Activated CD8-positive, alpha-beta T cell treated with anti-CD3 and anti-CD28 coated beads for 36 hours (primary cell): ENCODE results near the gene FASTK. TPM values are rescaled to one million over a fixed set of nuclear protein-coding genes. Genes with fewer than 3 reads are reported as not detected.

Experiments used
- ATAC-seq: fragments of 200-7000 bp; cut with Tn5 transposase; one replicate; pipeline ENCODE4 v1.10.0; 2021; ENCODE audit warnings: mild to moderate bottlenecking, moderate library complexity
- CTCF ChIA-PET: fragments of 350-600 bp; sonication (Branson Sonifier 250); formaldehyde crosslinking; loops from one replicate; lab custom pipeline; 2021; ENCODE audit warnings: antibody characterized with exemption; lab: Charles Lee
- POLR2A ChIA-PET: fragments of 350-600 bp; sonication (Branson Sonifier 250); formaldehyde crosslinking; loops from one replicate; lab custom pipeline; 2021; ENCODE audit warnings: antibody characterized with exemption; lab: Charles Lee
- DNase-seq: peaks from one replicate; pipeline ENCODE4 v3.0.0-alpha.2; 2020
- H3K27ac Mint-ChIP-seq: one replicate; pipeline ENCODE4 v1.8.0; 2021; ENCODE audit warnings: mild to moderate bottlenecking, mixed read lengths
- H3K27me3 Mint-ChIP-seq: one replicate; pipeline ENCODE4 v1.8.0; 2021; ENCODE audit warnings: mixed read lengths
- H3K36me3 Mint-ChIP-seq: one replicate; pipeline ENCODE4 v1.8.0; 2021; ENCODE audit warnings: low read depth, mixed read lengths
- H3K4me1 Mint-ChIP-seq: one replicate; pipeline ENCODE4 v1.8.0; 2021; ENCODE audit warnings: low read depth, mixed read lengths
- H3K4me3 Mint-ChIP-seq: one replicate; pipeline ENCODE4 v1.8.0; 2021; ENCODE audit warnings: mild to moderate bottlenecking, moderate library complexity, mixed read lengths
- H3K9me3 Mint-ChIP-seq: one replicate; pipeline ENCODE4 v1.8.0; 2021; ENCODE audit warnings: mixed read lengths
- intact Hi-C: fragments of 100-400 bp; cut with micrococcal nuclease; formaldehyde crosslinking; loops from one replicate; pipeline ENCODE4 v1.10.0; 2022
- total RNA-seq, 2 experiments: library from RNA; stranded (reverse); gene quantifications; one replicate each; pipeline ENCODE4 v1.2.3, GENCODE V29; 2021
- TF ChIP-seq, protein P1 (sequence below): fragments of 200-600 bp; IDR thresholded peaks from one replicate; pipeline ENCODE4 v1.8.0; 2022; ENCODE audit warnings: antibody characterized with exemption, mild to moderate bottlenecking

Gene FASTK
- total RNA-seq, 2 experiments from 2014 or later, result 54.0 to 59.4 TPM

GRCh38 chr7:151071032-151071866 lies 9.4 kb downstream of the FASTK start:
- intact Hi-C loops, result no loop called here
- Mint-ChIP-seq H3K36me3 (peaks cover 13% of the 10 kb centered on the region), H3K4me1 (no peaks in the 10 kb centered on the region), H3K27me3 (no peaks in the 10 kb centered on the region), H3K27ac (no peak overlapping the region), H3K4me3 (no peak overlapping the region), H3K9me3 (no peaks in the 10 kb centered on the region)
- ATAC-seq, result no peak
- POLR2A ChIA-PET, result no interaction called here
- DNase-seq, result no peak
- CTCF ChIA-PET, result no interaction called here
- TF ChIP-seq, protein P1, sequence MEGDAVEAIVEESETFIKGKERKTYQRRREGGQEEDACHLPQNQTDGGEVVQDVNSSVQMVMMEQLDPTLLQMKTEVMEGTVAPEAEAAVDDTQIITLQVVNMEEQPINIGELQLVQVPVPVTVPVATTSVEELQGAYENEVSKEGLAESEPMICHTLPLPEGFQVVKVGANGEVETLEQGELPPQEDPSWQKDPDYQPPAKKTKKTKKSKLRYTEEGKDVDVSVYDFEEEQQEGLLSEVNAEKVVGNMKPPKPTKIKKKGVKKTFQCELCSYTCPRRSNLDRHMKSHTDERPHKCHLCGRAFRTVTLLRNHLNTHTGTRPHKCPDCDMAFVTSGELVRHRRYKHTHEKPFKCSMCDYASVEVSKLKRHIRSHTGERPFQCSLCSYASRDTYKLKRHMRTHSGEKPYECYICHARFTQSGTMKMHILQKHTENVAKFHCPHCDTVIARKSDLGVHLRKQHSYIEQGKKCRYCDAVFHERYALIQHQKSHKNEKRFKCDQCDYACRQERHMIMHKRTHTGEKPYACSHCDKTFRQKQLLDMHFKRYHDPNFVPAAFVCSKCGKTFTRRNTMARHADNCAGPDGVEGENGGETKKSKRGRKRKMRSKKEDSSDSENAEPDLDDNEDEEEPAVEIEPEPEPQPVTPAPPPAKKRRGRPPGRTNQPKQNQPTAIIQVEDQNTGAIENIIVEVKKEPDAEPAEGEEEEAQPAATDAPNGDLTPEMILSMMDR, result no peak

DNA sequence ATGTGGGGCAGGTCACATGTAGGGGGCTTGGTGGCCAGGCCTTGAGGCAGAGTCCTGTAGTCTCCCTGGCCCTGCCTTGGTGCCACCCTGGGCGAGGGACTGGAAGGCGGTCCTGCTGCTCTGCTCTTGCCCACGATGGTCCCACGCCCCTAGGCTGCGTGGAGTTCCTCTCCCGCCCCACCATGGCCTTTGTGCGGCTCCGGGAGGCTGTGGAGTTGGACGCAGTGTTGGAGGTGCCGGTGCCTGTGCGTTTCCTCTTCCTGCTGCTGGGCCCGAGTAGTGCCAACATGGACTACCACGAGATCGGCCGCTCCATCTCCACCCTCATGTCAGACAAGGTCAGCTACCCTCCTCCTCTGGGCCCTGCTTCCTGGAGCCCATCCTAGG lies 10.0 kb downstream of the FASTK start:
- no peak overlapping the region for H3K4me3 Mint-ChIP-seq
- ChIA-PET CTCF (no interaction called here), POLR2A (no interaction called here)
- DNase-seq, result no peak
- H3K27ac Mint-ChIP-seq, result no peak overlapping the region
- intact Hi-C loops, result no loop called here
- no peak for ATAC-seq
- peaks cover 10% of the 10 kb centered on the region for H3K36me3 Mint-ChIP-seq
- H3K9me3 Mint-ChIP-seq, result no peaks in the 10 kb centered on the region
- H3K27me3 Mint-ChIP-seq, result no peaks in the 10 kb centered on the region
- TF ChIP-seq, protein P1, result no peak
- H3K4me1 Mint-ChIP-seq, result no peaks in the 10 kb centered on the region

- POLR2A ChIA-PET, result interaction anchor here (1.0 kb wide), 1 partner anchor 10 kb away, joined by 3 read pairs; no protein-coding TSS in a partner anchor
- CTCF ChIA-PET, result no interaction called here
- no peak for ATAC-seq
Measured at GRCh38 chr7:151069841-151070573, 10.6 kb downstream of the FASTK start.

DNA sequence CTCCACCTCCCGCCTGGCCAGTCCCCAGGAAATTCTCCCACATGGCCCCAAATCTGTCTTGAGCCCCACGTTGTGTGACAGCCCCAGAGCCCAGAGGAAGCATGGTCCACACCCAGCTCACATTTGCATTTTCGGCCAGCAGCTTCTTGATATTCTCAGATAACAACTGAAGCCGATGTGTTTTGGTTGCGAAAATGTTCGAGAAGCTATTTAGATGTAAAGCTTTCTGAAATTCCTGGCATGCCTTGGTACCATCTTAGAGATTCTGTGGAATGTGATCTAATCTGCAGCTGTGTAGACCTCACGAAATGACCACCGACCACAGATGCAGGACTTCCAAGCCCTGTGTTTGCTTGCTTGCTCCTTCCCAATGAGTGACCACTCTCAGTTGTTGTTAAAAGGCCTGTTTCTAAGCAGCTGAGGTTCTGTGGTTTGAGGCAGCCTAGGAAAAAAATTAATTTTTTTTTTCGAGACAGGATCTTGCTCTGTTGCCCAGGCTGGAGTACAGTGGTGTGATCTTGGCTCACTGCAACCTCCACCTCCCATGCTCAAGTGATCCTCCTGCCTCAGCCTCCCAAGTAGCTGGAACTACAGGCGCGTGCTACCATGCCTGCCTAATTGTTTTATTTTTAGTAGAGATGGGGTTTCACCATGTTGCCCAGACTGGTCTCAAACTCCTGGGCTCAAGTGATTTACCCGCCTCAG lies 12.4 kb downstream of the FASTK start:
- H3K36me3 Mint-ChIP-seq, result peaks cover 13% of the 10 kb centered on the region
- H3K9me3 Mint-ChIP-seq, result no peaks in the 10 kb centered on the region
- TF ChIP-seq, protein P1, result no peak
- POLR2A ChIA-PET, result interaction anchor here (0.6 to 2.0 kb wide), 4 partner anchors 9 to 39 kb away, joined by 3 to 7 read pairs (median 3); partner anchors contain the start of gene FASTK
- CTCF ChIA-PET, result interaction anchor here (1.3 to 1.5 kb wide), 4 partner anchors 9 to 50 kb away, joined by 3 to 5 read pairs (median 4); partner anchors contain the start of gene FASTK
- no peaks in the 10 kb centered on the region for H3K27me3 Mint-ChIP-seq
- ATAC-seq, result no peak
- H3K4me1 Mint-ChIP-seq, result no peaks in the 10 kb centered on the region
- H3K4me3 Mint-ChIP-seq, result no peak overlapping the region
- intact Hi-C loops, result no loop called here
- H3K27ac Mint-ChIP-seq, result no peak overlapping the region
- no peak for DNase-seq

More at GRCh38 chr7:151069841-151070573, 10.6 kb downstream of the FASTK start:
- intact Hi-C loops, result no loop called here
- Mint-ChIP-seq H3K27ac (no peak overlapping the region), H3K27me3 (no peaks in the 10 kb centered on the region), H3K36me3 (peaks cover 13% of the 10 kb centered on the region), H3K4me3 (no peak overlapping the region), H3K9me3 (no peaks in the 10 kb centered on the region), H3K4me1 (no peaks in the 10 kb centered on the region)
- TF ChIP-seq, protein P1, result no peak
- no peak for DNase-seq
